Myocyte (in vitro differentiated cells): ENCODE measurements around the gene HIGD1C. TPM values are rescaled to one million over a fixed set of nuclear protein-coding genes. Genes with fewer than 3 reads are reported as not detected.
"Not testable (repeated sequence)": the region's sequence is repeated elsewhere in the genome, so short reads cannot be mapped to it uniquely, and the experiment has no call there.

Experiments used
- DNase-seq: peaks from one replicate; pipeline ENCODE4 v3.0.0-alpha.2; 2012; ENCODE audit warnings: low read depth
- total RNA-seq: library from RNA; depleted of rRNA; stranded (reverse); fragments of >200 nt; gene quantifications from 2 replicates; pipeline ENCODE4 v1.2.3, GENCODE V29; 2014

The HIGD1C gene
- total RNA-seq, 1 donor from 2014 or later: not detected

GRCh38 chr12:50933459-50934124 is 18.8 kb upstream of the HIGD1C start:
- no peak for DNase-seq

- DNase-seq: no peak
Measured at GRCh38 chr12:50934371-50934851, 17.9 kb upstream of the HIGD1C start.

DNA sequence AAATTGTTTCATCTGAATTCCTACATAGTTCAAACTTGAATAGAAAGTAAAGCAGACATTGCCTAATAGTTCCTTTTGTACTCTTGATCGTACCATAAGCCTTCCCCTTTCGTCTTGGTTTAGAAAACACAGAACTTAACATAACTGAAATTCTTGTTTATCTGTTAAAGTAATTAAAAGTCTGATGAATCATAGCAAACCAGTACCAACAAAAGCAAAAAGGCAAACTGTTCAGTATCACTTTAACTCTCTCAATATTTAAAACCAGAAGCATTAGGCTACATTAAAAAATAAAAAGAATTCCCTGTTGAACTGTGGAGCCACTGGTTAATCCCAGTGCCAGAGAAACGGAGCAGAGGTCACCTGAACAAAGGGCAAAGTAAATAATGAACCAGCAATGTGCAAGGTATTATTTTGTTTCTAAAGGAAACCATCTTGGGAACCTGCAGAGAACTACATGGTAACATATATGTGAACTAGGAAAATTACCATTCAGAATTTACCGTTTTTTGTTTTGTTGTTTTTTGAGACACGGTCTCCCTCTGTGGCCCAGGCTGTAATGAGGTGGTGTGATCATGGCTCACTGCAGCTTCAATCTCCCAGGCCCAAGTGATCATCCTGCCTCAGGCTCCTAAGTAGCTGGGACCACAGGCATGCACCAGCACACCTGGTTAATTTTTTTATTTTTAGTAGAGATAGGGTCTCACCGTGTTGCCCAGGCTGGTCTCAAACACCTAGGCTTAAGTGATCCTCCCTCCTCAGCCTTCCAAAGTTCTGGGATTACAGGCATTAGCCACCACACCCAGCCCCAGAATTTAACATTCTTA is 17.1 kb upstream of the HIGD1C start:
- no peak for DNase-seq

GRCh38 chr12:50936821-50937530 is 15.4 kb upstream of the HIGD1C start:
- DNase-seq: no peak

- no peak for DNase-seq
Measured at GRCh38 chr12:50937653-50938052, 14.7 kb upstream of the HIGD1C start.

DNA sequence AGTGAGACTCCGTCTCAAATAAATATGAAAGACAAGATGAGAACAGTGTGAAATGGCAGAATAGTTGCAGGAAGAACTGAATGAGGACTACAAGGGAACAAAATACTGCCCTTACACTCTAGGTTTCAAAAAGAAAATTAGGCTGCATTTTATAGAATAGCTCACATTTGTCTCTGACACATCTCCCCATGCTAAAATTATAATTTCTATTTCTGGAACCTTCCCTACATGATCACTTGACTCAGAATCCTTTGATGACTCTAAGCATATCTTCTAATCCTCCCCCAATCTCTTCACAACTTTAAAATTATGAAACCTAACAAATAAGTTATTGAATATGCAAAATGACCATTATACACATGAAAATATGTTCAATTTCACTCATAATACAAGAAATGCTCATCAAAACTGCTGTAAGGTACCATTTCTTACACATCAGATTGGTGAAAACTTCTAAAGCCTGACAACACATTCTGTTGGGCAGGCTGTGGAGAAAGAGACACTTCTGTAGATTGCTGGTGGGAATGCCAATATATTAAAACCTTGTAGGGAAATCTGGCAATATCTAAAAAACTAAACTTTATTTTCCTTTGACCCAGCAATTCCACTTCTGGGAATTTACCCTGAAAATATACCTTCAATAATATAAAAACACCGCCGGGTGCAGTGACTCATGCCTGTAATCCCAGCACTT is 4.3 kb upstream of the HIGD1C start:
- peak; percentile 43 for DNase-seq

- no peak for DNase-seq
Measured at GRCh38 chr12:50948798-50949197, 3.5 kb upstream of the HIGD1C start.

- no peak for DNase-seq
Measured at GRCh38 chr12:50949801-50950302, 2.5 kb upstream of the HIGD1C start.

DNA sequence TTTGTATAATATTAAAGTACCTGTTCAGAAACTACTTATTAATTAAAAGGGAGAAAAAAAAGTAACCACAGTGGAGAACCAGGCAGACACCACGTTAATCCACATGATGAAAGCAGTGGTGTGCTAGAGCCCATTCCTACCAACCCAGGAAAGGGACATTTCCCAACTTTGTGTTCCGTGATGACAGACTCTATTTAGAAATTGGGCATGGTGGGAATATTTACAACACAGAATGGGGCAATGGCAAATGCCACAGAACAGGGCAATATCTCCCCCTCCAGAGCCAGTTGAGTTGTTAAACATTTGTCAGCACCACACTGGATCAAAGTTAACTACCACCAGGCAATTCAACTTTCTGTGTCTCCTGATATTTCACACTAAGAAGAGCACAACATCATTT is 1.2 kb upstream of the HIGD1C start:
- DNase-seq: no peak

DNA sequence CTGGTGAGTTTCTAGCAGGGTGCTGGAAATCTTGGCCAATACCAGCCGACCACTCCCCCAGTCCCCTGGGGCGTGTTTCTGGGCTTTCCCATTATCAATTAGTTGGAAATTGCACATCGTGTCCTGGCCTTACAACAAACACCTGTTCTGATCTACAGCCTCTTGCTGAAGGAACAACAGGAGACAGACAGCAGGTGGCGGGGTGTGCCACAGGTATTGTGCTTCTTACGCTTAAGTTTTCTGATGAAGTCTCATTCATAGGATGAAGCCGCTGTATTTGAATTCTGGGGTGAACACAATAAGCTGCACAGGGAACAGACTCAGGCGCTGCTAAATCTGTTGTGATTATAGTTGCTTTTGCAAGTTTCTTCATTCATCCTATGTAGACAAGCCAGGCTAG is 703 bp downstream of the HIGD1C start:
- no peak for DNase-seq

DNA sequence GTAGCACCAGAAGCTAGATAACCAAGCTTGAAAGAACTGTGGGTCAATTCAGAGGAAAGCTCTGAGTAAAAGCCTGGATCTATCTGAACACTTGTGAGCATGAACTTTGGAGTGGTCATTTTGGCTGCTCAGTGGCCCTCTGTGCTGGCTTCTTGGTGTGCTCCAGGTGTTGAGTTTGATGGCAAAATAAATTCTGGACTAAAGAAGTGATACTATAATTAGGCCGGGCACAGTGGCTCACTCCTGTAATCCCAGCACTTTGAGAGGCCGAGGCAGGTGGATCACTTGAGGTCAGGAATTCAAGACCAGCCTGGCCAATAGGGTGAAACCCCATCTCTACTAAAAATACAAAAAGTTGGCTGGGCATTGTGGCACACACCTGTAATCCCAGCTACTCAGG is 2.4 kb downstream of the HIGD1C start:
- not testable (repeated sequence) for DNase-seq

GRCh38 chr12:50955288-50955687 is 2.9 kb downstream of the HIGD1C start:
- DNase-seq: no peak

DNA sequence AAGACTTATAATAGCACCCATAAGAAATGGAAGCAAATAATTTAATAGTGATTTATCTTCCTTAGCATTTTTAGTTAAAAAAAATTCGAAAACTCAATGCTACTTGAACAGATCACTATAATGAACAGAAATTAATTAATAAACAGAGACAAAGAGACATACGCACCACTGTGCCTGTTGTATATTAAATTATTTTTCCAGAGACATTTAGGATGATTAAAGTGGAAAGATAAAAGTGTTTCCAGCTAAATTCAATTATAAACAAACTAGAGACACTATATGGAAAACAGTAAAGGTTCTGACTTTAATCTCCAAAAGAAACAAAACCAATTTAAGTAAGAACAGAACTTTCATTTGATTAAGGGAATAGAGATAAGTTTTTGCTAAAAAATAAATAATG is 3.4 kb downstream of the HIGD1C start:
- DNase-seq: no peak

DNA sequence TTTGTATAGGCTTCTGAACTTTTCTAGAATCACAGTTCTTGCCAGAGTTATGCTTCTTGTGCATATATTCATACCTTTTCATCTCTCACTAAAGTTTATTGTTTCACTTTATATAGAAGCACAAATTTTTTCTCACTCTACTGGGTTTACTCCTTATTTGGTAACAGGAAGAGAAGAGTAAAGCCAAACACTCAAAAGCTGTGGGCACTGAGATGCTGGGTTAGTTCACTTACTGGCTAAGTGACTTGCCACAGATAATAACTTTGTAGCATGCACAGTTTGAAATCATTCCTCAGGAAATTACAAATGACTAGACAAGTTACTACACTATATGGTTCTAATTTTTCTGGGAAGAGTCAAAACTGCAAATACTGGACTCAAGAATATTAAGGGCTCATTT is 7.8 kb downstream of the HIGD1C start:
- no peak for DNase-seq

DNA sequence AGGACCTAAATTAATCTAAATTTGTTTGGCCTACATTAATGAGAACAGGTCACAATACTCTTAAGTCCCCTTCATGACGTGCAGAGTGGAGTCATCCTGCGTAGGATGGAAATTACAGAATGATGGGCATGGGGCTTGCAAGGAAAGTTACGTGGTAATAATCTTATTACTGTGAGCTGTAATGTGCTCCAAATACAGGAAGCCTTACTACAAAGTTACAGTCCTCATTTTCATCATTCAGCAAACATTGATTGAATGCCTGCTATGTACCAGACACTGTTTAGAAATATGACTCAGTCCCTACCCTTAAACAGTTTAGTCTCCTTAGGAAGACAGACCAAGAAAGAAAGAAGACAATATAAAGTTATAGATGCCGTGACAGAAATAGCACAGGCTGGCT is 9.4 kb downstream of the HIGD1C start:
- no peak for DNase-seq

DNA sequence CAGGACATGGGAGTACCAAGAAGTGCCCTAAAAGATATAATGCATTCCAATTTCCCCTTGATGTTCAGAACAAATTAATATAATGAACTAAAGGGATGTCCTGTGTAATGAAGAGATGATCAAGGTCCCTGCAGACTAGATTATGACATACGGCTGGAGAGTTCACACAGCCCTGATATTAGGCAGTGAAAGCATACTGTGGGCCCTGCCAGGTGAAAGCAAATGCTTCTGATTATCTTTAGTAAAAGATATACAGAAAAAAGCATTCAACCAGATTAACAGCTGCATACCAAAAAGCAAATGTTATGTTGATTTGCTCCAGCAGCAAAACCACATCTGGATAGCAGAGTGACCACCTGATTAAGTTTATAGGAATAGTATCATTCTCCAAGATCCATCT is 12.1 kb downstream of the HIGD1C start:
- no peak for DNase-seq

GRCh38 chr12:50971946-50972345 is 19.6 kb downstream of the HIGD1C start:
- DNase-seq: peak; percentile 71

DNA sequence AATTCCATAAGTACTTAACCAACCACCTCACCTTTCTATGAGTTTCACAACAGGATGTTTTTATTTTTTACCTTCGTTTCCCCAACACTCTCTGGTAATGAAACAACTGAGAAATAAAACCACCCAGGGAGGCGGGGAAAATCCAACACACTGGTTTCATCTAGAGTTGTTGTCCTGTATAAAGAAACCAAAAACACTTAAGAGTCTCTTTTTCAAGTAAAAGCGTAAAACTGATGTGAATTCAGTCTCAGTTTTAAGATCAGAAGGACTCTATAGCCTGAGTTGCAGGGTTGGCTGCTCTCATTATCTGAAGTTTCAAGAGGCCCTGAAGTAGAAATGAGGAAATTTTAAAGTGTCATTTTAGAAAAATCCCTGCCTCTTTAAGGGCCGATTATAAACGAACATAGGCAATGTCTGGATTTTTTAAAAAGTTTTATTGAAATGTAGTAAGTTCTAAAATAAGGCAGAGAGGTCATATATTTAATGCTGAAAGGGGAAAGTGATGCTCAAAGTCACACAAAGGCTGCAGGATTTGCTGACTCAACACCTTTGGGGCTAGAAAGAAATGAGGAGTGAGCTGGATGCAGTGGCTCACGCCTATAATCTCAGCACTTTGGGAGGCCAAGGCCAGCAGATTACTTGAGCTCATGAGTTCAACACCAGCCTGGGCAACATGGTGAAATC is 27.2 kb downstream of the HIGD1C start:
- no peak for DNase-seq

GRCh38 chr12:50980545-50980944 is 28.2 kb downstream of the HIGD1C start:
- DNase-seq: no peak
